Measurements from ENCODE around the gene LY6G6C.

Gene LY6G6C

DNA sequence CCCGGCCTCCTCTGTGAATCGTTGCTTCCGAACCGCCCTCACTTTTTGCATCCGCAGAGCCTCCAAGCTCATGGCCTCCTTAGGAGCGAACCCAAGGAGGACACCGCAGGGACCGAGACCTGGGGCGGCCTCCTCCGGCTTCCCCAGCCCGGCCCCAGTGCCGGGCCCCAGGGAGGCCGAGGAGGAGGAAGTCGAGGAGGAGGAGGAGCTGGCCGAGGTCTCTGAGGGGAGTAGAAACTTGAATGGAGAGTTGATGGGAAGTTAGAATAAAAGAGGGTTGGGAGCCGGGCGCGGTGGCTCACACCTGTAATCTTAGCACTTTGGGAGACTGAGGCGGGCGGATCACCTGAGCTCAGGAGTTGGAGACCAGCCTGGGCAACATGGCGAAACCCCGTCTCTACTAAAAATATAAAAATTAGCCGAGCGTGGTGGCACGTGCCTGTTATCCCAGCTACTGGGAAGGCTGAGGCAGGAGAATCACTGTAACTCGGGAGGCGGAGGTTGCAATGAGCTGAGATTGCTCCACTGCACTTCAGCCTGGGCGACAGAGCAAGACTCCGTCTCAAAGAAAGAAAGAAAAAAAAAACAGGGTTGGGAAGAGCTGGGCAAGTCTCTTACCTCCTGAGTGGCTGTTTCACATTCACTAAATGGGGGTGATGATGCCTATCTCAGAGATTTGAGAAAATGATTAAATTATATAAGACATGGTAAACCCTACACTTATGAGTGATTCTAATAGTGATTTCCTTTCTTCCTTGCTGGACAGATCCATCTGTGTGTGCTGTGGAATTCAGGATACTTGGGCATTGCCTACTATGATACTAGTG lies 19.1 kb upstream of the LY6G6C start:
- no peak for DNase-seq

DNA sequence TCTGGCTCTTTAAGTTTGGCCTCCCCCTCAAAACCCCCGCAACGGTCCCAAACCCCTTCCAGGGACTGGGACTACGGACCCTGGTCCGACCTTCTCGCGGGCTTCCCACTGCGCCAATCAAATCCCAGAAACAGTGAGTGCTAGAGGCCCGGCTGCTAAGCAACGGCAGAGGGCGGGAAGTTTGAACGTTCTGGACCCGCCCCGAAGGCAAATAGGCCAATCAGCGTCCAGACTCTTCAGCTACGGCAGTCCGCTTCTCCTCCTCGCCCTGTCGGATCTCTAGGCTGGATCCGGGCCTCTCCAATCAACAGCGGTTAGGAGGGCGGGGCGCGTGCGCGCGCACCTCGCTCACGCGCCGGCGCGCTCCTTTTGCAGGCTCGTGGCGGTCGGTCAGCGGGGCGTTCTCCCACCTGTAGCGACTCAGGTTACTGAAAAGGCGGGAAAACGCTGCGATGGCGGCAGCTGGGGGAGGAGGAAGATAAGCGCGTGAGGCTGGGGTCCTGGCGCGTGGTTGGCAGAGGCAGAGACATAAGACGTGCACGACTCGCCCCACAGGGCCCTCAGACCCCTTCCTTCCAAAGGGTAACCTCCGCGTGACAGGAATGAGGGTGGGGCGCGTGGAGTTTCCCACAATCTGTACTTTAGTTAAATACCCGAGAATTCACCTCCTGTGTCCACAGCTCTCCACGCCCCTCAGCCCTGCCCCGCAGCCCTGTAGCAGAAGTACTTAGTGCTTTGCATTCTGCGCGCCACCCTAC lies 18.3 kb upstream of the LY6G6C start, which contains the start of gene MSH5:
MSH5 (plus strand) TSS at position 367 of the 758 bp plus-strand sequence. CDS start 462 bp downstream, outside the sequence.
- peak; percentile 99 for DNase-seq

DNA sequence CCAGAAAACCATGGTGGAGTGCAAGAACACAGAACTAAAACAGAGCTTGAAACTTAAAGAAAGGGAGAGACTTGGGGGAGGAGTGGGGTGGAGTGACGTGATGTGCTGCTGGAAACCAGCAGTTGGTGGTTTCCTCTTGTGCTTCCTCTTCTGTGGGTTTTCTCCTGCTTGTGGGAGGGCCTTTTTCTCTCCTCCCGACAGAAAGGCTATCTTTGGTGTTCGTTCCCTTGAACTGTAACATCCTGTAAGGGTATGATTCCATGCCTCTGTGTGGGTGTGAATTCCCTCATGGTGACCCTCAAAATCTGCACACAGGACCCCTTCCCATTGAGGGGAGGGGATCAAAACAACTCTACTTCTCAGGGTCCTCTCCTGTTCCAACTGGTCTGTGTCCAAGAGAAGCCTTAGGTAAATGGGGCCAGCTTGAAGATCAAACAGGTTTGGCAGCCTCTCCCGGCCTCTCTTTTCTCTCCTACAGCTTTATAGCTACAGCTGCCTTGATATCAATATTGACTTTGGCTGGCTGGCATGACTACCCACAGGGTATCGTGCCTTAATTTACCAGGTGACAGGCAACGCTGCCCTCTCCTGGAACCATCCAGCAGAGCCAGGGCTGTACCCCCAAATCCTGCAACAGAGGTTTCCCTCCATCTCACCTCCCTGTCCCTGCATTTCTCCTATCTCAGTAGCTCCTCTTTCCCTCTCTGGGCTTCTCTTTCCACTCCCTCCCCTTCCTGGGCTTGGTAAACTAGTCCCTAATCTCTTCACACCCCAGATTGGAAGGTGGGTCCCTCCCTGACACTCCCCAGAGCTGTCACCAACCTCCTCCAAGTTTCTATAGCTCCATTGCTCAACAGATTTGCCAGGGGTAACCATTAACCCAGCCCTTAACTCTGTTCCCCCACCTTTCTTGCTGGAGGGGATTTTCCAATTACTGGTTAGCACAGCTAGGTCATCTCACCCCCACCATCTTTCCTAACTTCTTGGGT lies 16.7 kb upstream of the LY6G6C start:
- peak; percentile 81 for DNase-seq

DNA sequence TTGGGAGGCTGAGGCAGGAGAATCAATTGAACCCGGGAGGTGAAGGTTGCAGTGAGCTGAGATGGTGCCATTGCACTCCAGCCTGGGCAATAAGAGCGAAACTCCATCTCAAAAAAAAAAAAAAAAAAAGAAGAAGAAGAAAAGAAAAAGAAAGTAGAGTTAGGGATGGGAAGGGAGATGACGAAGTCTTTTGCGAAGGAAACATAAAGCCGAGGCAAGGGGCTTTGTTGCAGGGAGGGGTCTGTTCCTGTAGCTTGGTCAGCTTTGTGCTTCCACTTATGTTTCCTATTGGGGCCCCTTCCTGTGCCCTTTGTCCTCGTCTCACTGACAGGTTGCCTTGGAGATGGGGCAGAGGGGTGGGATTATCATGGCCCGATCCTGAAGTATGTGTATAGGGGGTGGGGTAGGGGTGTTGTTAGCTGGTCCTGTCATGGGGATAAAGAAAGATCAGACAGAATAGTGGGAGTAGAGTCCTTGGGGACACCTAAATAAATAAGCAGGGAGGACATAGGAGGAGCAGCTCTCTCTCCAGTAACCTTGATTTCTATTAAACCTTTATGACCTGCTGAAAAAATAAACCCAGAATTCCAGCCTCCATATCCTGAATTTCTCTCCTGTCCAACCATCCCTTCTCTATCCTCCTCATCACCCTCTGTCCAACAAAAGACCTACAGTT lies 15.9 kb upstream of the LY6G6C start:
- DNase-seq = no peak

DNA sequence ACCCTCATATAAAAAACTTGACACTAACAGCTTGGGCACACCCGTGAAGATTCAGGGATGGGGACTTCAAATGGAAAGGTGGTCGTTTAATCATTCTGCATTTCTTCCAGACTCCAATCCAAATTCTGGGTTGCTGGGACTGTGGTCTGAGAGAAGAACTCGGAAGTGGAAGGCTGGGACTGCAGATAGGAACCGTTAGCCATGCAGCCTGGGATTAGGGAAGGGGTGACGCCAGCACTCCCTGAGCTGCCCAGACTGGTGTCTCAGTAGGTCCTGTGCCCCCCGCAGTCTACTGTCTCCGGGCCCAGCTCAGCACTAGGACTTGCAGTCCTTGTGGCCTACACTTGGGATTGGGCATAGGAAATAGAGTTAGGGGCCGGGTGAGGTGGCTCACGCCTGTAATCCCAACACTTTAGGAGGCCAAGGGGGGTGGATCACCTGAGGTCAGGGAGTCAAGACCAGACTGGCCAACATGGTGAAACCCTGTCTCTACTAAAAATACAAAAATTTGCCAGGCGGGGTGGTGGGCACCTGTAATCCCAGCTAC lies 15.3 kb upstream of the LY6G6C start:
- no peak for DNase-seq

DNA sequence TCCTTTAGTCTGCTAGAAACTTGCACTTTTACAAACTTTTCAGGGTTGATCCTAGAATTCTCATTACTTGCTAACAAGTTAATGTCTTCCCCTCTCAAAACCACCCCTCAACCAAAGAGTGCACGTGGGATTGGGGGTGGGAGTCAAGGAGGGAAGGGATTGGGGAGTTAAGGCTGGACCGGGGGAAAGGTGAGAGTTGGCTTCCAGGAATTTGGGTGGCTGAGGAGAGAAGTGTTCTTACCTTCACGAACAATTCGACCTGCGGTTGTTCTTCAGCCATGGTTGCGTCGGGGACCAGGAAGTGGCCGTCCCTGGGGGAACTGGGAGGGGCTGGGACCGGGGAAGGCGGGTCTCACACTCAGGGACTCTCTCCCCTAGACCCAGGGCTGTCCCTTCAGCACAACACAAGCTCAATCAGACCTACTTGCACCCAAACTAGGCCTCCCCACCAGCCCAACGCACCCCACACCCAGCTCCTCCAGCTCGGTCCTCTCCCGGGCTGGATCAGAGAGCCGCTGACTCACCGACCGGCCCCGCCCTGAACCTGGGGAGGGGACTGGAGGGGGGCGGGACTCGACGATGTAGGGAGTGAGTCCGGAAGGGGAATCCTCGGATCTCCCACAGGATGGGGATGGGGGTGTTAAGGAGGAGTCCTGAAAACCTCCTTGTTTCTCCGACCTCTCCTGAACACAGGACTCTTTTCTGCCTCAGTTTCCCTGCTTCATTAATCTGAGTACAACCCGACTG lies 14.6 kb upstream of the LY6G6C start, which contains the start of gene CLIC1:
CLIC1 (minus strand) TSS at position 510 of the 747 bp plus-strand sequence; CDS start at position 280, 230 bp downstream.
- peak; percentile 84 for DNase-seq

DNA sequence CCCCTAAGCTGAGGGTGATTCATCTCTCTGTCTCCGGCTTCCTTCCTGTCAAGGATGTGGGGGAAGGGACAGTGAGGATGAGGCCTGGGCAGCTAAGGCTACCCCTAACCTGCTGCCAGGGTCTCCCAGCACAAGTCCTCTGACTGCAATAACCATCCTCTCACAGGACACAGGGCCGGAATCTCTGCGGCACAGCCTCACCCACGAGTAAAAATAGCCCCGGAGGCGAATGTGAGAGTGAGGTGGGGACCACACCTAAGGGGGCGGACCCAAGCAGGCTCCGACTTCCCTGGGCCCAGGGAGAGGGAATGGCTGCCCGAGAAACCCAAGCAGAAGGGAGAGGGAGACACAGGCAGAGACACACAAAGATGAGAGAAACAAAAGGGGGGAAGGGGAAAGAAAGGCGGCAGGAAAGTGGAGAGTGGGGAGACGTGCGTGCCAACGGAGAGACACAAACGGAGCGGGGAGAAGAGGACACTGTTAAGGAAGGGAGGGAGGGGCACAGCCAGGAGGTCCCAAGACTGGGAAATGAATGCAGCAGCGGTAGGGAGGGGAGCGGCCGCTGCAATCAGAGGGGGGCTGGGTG lies 13.4 kb upstream of the LY6G6C start:
- peak; percentile 75 for DNase-seq

DNA sequence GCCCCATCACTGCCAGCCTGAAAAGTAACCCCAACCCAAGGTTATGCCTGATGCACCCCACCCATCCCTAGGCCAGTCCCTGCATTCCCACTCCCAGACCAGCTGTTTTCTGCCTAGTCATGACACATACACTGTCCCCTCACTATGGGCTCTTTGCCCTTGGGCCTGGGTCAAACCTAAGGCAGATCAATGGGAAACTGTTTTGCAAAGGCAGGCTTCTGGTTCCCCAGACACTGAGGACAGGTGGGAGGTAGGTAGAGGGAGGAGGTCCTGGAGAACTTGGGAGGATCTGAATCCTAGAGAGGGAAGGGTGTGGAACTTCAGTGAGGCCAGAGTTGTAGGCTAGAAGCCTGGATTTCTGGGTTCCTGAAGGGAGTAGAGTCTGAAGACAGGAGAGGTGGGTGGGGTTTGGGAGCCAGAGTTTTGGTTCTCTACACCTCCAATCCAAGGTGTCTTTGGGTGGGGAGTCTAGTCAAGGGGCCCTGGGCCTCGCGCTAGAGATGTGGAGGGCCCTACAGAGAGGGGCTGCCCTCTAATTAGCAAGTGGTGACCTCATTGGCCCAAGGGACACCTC lies 12.8 kb upstream of the LY6G6C start:
- DNase-seq = no peak

DNA sequence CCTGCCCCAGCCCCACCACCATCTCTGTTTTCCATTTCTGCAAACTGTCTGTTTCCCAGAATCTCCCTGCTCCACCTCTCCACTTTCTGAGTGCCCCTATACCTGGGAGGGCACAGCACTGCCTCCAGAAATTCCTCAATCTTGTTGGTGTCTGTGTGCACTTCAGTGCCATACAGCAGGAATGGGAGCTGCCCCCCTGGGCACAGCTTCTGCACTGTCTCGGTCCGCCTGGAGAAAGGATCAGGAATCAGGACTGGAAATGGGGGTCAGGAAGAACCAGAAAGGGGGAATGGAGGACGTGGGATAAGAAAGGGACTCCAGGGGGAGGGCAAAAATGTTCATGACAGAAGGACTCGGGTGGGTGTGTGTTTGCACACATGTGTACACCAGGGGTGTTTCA lies 12.2 kb upstream of the LY6G6C start:
- DNase-seq = no peak

DNA sequence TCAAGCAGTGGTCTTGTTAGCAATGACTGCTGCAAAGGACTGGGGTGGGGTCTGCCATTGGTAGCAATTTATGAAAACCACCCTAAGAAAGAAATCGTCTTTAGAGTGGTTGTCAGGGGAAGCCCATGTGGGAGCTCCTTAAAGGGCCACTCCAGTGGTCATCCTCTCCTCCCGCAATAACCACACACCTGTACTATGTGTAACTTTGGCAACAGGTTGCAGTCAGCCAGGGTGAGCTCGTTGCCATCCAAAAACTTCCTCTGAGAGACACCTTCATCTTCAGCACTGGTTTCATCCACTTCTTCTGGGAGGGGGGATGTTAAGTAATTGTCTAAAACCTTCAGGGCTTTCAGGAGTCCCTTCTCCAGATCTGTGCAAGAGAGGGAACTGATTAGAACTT lies 10.5 kb upstream of the LY6G6C start:
- DNase-seq = no peak

DNA sequence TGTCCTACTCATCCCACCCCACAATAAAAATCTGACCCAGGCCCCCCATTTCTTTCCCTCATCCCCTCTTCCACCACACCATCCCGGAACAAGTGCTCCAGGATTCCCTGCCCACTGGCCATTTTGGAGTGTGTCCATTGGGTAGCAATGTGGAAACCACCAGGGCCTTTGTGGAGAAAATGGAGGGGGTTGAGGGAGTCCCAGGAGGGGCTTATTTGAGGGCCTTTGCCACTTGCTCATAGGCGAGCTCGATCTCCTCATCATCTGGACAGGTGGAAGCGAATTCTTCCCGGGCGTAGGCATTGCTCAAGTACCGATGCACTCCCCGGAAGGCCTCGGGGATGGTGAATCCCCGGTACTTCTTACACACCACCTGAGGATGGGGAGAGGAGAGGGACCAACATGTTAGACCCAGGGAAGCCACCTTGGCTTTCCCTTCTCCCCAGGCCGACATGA lies 9.1 kb upstream of the LY6G6C start:
- DNase-seq = no peak

DNA sequence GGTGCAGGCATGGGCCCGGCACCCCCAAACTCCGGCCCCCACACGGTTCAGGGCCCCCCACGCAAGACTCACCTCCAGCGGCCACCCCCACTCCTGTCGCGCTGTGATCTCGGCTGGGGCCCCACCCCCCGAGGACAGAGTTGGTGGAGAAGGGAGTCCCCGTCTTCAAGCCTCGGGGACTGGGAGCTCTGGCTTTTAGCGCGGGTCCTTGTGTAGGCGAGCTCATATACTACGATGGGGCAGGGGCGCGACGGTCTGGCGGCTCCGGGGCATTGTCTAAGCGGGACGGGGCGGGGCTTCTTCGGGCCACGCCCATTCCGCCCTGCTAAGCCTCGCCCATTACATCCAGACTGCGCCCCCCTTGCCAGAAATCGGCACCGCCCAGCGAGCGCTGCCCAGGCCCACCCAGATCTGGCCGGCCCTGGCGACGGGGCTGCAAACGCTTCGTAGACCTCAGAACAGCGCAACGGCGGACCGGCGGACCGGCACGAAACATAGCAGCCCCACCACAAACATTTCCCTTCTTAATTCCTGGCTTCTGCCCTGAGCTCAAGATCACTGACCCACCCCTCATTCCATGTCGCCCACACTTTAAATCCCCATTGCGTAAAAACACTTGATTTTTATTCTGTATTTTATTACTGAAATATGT lies 8.6 kb upstream of the LY6G6C start:
- DNase-seq = peak; percentile 90

DNA sequence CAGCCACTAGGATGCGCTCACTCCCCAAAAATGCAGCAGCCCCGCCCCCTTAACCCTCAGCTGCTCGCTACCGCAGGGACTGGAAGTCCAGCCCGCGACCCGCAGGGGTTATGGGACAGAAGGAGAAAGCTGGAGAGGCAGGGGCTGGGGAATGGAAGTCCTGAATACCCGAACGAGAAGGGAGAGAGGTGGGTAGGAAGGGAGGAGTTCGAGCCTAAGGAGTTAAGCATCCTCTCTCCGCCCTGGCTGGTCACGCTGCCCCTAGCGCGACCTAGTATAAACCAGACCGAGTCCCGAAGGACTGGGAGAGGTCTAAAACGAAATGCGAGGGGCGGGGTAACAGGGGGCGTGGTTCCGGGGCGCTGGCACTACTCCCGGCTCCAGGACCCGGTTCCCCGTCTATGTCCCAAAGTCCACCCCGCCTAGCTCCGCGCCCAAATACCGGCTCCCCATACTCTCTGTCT lies 8.0 kb upstream of the LY6G6C start:
- DNase-seq = peak; percentile 79

DNA sequence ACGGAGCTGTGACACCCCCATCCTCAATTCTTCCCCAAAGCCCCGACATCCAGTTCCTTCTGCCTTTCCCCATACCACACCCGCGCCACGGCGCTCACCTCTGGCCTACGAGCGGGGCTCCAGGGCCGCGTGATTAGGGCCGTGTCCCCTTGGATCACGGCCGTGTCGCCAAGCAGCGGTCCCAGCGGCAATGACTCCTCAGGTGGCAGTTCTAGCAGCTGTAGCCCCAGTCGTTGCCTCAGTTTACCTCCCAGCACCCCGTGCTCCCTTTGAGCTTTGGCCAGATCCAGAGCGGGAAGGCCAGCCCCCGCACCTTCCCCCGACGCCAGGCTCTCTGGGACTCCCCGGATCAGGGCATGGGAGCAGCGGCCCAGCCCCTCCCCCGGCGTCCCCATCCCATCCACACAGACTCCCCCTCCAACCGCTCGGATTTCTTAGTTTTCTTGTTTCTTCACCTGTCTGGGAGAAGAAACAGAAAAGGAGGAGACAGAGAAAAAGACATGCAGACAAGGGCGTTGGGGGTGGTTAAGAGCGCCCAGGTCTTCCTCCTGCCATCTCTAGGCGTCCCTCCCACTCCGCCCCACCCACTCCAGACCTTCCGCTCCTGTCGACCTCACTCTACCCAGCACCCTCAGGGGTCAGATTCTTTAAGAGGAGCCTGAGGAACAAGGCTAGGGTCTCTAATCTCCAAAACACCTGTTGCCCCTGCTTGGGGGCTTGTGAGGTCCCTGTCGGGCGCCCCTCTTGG lies 7.4 kb upstream of the LY6G6C start, which contains the start of gene DDAH2:
DDAH2 (minus strand) TSS at position 533 of the 748 bp plus-strand sequence; CDS start at position 395, 138 bp downstream.
- no peak for DNase-seq

DNA sequence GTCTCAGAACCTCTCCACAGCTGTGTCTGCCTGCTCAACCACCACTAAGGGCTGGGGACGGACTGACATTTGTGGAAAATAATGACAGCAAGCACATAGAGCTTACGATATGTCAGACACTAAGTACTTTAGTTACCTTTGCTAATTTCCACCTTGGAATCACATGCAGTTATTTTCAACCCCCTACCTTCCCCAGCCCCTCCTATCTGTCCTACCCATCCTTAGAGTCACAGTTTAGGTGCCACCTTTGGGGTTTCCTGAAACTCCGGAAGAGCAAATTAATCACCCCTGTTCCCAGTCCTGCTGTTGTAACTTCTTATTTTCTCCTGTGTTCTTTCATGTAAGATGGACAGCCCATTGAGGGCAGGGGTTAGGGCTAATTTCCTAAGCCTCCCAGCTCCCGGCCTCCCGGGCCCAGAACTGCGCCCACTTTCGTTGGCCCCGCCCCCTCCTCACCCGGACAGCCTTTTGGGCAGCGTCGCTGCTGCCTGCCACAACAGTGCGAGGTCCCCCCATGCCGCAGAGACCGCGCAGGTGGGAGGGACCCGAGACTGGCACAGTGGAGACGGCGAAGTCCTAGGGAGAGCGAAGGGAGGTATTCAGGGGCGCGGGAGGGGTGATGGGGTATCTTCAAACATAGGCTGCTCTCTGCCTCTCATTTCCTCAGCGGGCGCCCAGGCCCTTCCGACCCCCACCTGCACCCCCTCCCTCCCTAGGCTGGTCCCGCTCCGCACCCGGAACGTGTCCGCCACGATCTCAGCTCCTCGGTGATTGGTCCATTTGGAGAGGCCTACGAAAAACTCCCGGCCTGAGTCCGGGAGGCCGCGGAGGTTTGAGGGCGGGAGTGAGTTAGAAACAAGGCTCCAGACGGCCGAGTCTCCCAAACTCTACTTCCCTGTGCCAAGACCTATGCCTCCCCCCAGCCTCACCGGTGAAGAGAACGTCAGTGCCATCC lies 6.4 kb upstream of the LY6G6C start:
- DNase-seq = no peak

DNA sequence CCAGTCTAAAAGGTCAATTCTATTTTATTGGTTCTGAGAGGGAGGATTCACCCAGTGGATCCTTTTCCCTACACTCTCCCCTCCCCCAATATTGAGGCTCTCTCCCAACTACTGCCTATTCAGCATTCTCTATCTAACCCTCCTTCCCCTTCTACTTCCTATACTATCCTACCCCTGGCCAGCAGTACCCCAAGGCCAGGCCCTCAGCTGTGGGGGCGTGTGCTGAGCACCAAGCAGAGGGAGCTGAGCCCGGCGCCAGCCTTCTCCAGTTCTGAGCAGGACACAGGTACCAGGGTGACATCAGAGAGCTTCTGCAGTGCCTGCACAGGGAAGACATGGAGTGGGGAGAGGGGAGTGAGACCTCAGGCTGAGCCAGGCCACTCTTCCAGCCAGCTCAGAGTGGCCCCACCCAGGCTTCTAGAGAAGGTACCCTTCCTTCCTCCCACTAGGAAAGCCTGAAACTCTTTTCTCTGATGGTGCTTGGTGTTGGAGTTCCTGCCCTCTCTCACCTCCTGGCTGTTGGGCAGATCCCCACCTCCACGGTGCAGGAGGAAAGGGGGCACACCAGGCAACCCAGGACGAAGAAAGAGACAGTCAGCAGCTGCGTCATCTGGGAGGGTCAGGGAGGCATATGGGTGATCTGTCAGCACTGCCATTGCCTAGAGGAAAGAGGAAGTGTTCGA lies 5.6 kb upstream of the LY6G6C start:
- DNase-seq = no peak
